Measurements from ENCODE around the gene ROBO3.
A peak's percentile ranks its signal among the peaks of the same experiment; 100 is the strongest.

Gene ROBO3

GRCh38 chr11:124892750-124893454 is 27.7 kb downstream of the ROBO3 start:
- no peak for DNase-seq

GRCh38 chr11:124893781-124894401 is 28.7 kb downstream of the ROBO3 start:
- no peak for DNase-seq

DNA sequence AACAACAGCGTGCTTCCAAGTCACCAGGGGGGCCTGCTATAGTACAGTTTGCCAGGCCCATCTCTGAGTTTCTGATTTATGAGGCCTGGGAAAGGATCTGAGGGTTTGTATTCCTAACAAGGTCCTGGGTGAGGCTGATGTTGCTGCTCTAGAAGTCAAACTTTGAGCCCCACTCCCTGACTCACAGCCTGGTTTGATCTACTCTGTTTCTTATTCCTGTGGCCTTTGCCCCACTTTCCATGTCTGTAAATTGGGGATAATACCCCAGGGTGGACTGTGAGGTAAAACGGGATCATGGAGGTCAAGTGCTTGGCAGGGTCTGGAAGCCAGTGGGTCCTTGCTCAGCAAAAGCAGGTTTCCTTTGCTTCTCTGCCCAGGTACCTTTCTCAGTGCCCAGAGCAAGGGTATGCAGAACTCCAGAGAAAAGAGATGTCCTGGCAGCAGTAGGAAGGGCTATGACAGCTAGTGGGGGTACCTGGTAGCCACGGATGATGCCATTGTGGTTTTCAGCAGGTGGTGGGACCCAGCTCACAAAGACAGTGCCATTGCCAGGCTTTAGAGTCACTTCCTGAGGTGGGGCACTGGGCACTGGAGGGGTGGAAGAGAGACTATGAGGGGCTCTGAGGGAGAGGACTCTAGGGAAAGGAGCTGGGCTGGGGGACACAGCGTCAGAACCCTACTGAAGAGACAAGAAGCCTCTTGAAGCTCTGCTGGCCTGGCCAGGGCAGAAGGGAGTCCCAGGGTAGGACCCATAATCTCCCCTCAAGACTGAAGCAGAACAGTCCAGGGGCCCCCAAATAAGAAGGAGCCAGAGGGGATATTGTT is 29.6 kb downstream of the ROBO3 start:
- no peak for DNase-seq

DNA sequence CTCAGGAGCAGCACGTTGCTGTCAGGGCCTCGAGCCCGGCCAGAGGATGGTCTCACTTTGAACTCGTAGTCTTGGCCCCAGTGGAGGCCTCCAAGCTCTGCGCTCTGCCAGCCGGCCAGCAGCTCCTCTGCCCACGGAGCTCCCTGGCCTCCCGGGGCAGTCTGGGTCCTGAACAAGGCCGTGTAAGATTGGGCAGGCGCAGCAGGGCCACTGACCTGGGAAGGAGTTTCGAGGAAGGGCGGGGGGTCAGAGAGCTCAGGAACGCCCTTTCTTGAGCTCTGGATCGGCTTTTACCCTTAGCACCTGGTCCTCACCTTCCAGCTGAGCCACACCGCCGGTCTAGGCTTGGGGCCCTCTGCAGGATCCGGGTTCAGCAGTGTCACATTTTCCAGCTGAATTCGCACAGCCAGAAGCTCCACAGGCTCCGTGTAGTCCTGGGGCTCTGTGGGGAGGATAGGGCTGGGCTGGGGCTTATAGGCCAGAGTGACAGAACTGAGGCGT is 30.3 kb downstream of the ROBO3 start:
- DNase-seq, result no peak

DNA sequence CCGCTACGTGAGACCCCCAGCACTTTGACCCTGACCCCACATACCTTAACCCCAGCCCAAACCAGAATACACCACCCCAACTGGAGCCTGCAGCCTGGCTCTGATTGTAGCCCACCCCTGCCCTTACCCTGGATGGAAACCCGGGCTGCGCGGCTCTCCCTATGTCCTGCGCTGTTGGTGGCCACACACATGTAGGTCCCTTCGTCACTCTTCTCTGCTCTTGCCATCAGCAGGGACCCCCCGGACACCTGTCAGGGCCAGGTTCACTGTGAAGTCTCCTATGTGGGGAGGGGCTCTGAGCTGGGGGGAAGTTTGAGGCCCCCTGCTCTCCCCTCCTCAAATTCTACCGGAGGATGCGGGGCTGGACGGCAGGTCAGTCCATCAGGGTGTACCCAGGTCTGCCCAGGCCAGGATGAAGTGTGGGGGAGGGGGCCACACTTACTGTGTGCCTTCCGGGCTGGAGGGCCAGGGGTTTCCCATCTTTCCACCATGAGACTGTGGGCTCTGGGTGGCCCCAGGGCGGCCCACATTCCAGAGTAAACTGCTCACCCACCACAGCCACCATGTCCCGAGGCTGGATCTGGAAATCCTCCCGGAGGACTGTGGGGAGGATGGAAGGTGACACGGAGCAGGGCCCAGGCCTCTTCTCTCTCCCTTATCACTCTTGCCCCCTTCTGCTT is 31.0 kb downstream of the ROBO3 start:
- DNase-seq, result no peak

GRCh38 chr11:124896821-124897391 is 31.7 kb downstream of the ROBO3 start:
- no peak for DNase-seq

- no peak for DNase-seq
Measured at GRCh38 chr11:124897674-124898262, 32.5 kb downstream of the ROBO3 start, which contains the start of gene ROBO4. TSS of gene ROBO4 (minus strand) at chr11:124897865. CDS start at chr11:124897795, 70 bp downstream.

DNA sequence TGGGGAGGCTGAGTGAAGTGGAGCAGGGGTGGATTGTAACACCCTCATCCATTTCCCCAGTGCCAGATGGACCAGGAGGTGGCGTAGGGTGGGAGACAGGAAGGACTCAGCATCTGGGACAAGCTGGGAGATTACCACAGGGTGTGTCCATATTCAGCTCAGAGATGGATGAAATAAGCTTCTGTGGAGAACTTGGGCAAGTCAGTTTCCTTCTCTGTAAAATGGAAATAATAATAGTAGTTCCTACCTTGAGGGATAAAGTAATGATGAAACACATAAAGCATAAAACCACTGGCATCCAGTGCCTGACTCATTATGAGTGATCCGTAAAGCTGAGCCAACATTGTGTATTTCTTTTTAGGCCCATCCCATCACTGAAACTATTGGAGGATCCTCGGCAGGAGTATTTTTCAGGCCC is 33.0 kb downstream of the ROBO3 start:
- no peak for DNase-seq

DNA sequence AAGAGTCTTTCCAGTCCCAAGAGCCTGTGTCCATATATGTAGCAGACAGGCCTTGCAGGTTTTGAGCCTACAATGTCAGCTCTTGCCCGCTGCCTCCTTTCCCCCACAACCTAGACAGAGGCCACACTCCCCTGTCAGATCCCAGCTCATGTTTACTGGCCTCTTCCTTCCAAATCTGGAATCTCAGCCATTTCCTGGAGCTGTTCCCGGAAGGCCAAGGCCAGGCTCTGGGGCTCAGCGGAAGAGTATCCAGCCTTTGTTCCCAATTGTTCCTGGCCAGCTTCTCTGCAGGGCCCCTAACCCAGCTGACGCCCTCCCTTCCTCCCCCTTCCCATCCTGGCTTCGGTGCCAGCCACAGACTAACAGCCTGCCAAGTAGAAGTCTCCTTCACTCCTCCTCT is 33.5 kb downstream of the ROBO3 start:
- no peak for DNase-seq

DNA sequence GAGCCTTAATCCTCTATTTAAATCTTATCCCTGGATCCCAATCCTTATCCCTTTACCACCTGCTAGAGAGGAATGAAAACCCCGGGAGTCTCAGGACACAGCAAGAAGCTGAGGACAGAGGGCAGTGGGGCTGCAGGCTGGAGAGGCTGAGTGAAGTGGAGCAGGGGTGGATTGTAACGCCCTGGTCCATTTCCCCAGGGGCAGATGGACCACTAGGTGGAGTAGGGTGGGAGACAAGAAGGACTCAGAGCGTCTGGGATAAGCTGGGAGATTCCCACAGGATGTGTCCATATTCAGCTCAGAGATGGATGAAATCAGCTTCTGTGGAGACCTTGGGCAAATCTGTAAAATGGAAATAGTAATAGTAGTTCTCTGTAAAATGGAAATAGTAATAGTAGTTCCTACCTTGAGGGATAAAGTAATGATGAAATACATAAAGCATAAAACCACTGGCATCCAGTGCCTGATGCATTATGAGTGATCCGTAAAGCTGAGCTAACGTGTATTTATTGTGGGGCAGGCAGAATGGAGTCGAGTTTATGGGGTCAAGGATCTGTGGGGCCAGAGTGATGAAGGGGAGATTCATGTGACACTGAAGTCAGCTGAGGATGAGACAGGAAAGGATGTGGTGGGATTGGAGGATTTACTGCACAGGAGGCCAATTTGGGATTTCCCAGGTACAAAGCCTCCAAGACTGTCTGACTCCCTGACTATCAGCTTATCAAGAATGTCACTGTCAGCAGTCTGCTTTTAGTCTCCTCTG is 34.3 kb downstream of the ROBO3 start:
- no peak for DNase-seq

DNA sequence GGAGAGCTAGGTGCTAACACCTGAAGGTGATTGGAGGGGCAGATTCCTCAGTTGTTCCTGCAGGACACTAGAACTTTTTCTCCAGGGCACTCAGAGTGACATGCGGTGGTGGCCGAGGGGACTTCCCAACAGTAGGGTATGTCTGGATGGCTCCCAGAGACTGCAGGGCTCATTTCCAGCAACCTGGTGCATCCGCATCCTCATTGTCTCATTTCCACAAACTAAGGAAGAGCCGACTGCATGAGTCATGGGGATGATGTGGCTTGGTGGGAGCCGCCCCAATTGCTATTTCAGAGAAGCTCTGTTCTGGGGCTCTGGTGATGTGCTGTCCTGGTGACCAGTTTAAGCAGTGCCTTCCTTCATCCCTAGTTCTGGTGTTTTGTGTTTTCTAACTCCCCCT is 35.2 kb downstream of the ROBO3 start:
- no peak for DNase-seq

DNA sequence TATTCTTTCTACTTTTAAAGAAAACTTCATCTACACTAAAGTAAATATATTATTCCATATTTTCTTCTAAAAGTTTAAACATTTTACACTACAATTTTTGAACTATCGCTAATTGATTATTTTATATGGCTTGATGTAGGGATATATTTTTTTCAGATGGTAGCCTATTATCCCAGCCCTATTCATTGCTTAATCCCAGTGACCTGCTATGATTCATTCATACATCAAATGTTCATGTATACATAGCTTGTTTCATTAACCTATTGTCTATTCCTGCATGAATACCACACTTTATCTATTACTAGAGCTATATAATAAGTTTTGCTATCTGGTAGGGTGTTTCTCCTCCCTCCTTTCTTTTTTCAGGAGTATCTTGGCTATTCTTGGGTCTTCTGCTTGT is 37.4 kb downstream of the ROBO3 start:
- DNase-seq, result no peak

DNA sequence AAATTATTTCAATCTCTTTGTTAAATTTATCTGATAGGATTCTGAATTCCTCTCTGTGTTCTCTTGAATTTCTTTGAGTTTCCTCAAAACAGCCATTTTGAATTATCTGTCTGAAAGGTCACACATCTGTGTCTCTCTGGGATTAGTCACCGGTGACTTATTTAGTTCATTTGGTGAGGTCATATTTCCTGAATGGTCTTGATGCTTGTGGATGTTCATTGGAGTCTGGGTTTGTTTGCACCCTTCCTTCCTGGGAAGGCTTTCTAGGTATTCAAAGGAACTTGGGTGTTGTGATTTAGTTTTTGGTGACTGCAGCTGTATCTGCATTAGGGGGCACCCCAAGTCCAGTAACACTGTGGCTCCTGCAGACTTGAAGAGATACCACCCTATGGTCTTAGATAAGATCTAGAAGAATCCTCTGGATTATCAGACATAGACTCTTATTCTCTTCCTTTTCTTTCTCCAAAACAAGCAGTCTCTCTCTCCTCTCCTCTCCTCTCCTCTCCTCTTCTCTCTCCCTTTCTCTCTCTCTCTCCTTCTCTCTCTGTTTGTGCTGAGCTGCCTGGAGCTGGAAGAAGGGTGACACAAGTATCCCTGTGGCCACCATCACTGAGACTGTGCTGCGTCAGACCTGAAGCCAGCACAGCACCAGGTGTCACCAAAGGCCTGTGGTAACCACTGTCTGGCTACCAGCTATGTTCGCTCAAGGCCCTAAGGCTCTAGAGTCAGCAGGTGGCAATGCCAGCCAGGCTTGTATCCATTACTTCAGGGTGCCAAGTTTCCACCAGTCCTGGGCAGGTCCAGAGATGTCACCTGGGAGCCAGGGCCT is 50.5 kb downstream of the ROBO3 start:
- DNase-seq, result no peak

DNA sequence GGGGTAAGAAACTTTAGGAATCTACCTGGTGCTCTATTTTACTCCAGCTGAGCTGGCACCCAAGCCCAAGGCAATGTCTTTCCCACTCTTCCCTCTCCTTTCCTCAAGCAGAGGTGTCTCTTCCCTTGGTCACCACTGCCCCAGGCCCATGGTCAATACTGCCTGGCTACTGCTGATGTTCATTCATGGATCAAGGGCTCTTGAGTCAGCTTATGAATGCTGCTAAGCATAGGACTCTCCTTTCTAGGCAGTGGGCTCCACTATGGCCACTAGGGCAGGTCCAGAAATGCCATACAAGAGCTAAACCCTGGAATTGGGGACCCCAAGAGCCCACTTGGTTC is 51.1 kb downstream of the ROBO3 start:
- DNase-seq, result no peak

DNA sequence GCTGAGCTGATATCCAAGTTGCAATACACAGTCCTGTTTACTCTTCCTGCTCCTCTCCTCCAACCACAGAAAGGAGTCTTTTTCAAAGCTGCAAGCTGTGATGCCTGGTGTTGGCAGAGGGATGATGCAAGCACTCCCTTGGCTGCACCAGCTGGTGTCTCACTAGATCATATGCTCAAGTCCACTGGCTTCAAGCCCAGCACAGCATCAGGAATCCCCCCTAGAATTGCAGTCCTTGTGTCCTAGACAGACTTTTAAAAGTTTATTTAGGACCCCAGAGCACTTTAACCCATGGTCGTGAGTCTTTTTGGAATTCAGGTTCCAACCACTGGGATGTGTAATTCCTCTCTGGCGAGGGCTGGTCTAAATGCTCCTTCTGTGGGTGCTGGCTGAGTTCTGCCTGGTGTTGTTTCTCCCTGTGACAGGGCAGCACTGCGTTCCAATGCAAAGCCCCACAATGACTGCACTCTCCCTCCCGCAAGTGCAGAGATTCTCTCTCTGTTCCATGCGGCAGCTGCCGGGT is 51.9 kb downstream of the ROBO3 start:
- DNase-seq, result no peak

DNA sequence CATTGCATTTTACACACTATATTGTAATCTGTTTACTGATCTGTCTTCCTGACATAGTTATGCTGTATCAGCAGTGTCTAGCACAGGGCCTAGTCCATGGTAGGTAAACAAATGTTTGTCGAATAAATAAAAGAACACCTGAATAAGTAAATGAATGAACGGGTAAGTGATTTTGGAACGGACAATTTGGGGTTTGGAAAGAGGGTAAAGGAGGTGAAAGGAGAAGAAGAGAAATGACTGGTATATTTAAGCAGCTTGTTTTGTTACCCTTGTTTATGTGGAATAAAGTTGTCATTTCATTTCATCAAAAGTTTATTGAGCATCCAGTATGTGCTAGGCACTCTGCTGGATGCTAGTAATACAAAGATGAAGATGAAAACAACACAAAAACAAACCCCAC is 53.7 kb downstream of the ROBO3 start, which contains the start of gene HEPN1:
HEPN1 (plus strand) TSS at position 301 of the 400 bp plus-strand sequence.
- no peak for DNase-seq

DNA sequence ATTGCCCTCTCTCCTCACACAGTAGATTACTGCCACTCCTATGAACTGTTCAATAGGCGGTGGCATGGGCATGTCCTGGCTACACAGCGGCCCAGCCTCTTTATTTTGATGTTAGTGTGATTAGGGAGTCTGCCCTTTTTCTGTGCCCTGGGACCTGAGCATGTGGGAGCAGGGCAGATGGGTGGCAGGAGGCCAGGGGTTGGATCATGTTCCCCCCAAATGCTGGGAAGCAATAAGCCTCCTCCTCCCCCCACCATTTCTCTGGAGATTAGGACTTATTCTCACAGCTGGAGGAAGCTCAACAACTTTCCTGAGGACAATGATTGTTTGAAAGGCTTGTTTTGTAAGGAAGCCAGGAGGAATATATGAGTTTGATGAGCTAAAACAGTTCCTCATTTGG is 54.7 kb downstream of the ROBO3 start:
- no peak for DNase-seq

GRCh38 chr11:124920356-124920755 is 55.1 kb downstream of the ROBO3 start:
- no peak for DNase-seq

GRCh38 chr11:124920870-124921609 is 55.8 kb downstream of the ROBO3 start:
- DNase-seq, result peak; percentile 55 to 82 (median 75)
